LNCAP (cell line): ENCODE data around the gene PANX1.

Source experiments
- TF ChIP-seq, protein P1 (sequence below): fragments of 450-650 bp; IDR thresholded peaks from 2 replicates; pipeline ENCODE4 v1.5.1; 2017; ENCODE audit warnings: mild to moderate bottlenecking

Gene PANX1

DNA sequence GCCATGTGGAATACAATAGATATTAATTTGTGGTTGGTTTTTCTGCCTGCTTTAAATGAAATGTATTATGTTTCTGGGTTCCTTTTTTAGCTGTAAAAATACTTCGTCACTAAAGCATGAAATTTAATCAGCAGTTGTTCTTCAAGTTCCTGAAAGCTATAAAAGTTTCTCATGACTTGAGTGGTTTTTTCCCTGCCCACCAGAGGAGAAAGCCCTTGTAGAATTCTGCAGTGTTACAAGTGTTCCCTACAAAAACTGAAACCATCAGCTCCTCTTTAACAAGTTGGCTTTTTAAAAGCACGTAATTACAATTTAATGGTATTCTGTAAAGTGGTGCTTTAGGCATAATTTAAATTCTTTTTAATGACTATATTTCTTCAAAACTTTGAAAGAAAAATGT is 56.2 kb downstream of the PANX1 start:
- TF ChIP-seq, protein P1, sequence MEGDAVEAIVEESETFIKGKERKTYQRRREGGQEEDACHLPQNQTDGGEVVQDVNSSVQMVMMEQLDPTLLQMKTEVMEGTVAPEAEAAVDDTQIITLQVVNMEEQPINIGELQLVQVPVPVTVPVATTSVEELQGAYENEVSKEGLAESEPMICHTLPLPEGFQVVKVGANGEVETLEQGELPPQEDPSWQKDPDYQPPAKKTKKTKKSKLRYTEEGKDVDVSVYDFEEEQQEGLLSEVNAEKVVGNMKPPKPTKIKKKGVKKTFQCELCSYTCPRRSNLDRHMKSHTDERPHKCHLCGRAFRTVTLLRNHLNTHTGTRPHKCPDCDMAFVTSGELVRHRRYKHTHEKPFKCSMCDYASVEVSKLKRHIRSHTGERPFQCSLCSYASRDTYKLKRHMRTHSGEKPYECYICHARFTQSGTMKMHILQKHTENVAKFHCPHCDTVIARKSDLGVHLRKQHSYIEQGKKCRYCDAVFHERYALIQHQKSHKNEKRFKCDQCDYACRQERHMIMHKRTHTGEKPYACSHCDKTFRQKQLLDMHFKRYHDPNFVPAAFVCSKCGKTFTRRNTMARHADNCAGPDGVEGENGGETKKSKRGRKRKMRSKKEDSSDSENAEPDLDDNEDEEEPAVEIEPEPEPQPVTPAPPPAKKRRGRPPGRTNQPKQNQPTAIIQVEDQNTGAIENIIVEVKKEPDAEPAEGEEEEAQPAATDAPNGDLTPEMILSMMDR, result no peak

DNA sequence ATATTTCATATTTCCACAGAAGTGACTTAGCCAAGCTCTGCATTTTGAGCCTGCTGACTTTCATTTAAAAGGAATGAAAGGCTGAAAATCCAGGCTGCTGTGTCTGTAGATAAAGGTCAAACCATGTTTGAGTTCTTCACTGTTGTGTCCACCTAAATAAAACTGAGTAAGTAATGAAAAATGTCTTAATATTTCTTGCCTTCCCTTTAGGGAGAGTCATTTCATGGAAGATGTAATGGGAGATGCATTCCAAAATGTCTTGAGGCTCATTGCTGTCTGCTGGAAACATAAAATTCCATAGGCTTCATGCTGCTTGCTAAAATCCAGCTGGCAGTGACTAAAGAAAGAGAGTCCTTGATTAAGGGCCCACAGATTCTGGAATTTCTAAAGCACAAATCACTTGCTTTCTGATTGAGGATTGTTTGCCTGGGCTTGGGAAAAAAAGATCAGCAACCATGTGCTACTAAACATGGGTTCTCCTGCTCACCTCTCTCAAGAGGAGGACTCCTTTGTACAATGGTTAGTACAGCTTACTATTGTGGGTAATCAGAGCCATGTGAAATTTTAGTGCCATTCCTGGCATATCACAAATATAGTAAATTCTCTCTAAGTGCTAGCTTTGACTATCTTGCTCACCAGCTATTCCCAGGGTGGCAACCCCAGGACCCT is 56.9 kb downstream of the PANX1 start:
- TF ChIP-seq, protein P1, result no peak

DNA sequence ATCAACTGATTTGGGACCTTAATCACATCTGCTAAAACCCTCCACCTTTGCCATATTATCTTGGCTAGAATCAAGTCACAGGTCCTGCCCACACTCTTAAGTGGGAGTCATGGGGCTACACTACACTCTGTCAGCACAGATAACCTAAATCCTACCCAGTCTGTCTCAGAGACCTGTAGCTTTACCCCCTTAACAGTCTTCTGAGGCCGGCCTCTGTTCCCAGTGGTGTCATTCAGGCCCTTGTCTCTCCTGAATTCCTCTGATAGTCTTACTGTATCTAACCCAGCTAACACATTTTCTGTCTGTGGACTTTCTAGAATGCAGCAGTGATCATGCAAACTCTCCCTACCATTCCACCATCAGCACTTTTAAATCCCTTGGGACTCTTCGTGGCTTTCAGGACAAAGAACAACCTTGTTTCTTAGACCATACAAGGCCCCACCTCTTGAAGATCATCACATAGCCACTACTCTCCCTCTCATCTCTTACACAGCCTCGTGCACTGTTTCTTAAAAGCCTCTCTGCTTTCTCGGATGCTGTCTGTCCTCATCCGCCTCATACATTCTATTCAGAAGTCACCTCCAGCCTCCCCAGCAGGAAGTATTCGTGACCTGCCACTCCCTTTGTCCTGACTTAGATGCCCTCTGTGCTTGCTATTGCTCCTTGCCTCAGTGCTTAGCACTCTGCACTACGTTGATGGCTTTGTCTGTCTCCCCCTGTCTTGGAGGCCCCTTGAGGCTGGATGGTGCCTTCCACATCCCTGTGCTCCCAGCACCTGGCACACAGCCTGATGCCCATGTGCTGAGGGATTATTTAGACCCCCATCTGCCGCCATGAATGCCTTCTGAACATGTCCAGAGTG is 57.9 kb downstream of the PANX1 start:
- TF ChIP-seq, protein P1, result no peak

DNA sequence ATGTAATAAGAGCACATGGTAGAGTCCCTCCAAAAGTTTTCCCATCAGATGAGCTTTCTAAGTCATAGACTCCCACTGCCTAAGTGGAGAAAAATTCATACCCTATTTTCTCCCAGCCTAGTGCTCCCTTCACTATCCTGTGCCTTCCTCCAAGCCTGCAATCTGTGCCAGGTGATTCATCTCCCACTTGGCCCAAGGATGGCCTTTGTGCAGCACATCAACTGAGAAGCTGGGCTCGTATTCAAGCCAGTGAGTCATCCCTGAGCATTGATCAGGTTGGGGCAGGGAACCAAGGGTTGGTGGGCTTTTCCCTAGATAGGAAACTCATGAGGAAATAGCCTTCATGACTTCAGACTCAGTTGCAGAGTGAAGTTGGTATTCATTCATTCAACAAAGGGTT is 64.6 kb downstream of the PANX1 start:
- TF ChIP-seq, protein P1, result no peak

DNA sequence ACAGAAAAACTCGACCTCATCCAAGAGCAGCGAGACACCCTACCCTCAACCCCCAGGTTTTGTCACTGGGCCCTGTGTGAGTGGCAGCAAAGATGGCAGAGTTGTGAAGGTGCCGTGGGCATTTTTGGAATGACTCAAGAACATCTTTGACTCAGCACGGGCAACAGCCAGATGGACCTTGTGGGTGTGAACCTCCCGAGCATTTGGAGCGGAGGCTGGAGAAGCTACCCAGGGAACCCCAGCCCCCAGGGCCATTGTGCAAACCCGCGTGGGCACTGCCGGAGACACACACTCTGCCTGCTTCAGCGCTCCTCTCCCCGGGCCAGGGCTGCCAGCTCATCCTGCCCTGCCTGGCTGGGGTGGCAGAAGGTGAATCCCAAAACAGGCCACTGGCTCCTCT is 66.1 kb downstream of the PANX1 start:
- TF ChIP-seq, protein P1, result no peak

DNA sequence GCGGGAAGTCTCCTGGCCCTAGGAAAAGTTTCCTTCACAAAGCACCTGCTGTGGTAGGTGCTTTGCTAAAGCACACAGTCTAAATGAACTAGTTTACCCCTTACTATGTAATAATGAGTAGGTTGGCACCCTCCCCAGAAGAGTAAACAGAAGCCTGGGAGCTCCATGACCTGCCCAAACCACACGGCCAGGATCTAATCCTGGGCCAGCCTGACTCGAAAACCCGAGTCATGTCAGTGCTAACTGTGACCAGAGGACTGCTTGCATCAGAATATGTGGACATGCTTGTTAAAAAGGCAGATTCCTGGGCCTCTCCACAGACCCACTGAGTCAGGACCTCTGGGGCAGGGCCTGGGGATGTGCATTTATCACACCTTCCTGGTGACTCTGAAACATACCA is 67.7 kb downstream of the PANX1 start:
- TF ChIP-seq, protein P1, result no peak

DNA sequence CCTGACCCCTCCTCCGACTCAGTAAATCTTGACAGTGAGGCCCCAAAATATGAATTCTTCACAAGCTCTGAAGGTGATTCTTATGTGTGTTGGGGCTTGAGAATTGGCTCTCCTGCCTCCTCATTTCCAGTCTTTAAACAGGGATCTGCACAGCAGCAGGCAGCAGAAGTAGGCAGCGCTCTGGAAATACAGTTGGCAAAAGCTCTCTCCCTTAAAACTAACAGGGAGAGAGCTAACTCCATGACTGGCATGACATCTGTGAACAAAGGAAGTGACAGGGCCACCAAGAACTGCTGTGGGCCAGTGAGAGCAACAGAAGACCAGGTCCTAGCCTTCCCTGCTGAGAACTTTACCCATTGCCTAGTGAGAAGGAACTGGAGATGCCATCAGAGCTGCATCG is 70.1 kb downstream of the PANX1 start:
- TF ChIP-seq, protein P1, result no peak
